ENCODE data around the gene KDM1A. TPM values are rescaled to one million over a fixed set of nuclear protein-coding genes. Genes with fewer than 3 reads are reported as not detected.

The KDM1A gene
- total and polyA plus RNA-seq, 9 of the 15 experiments (the other 6 are each of a cell fraction or from before 2014, with no cell fraction given) = 59.2 to 181 (median 168) TPM

DNA sequence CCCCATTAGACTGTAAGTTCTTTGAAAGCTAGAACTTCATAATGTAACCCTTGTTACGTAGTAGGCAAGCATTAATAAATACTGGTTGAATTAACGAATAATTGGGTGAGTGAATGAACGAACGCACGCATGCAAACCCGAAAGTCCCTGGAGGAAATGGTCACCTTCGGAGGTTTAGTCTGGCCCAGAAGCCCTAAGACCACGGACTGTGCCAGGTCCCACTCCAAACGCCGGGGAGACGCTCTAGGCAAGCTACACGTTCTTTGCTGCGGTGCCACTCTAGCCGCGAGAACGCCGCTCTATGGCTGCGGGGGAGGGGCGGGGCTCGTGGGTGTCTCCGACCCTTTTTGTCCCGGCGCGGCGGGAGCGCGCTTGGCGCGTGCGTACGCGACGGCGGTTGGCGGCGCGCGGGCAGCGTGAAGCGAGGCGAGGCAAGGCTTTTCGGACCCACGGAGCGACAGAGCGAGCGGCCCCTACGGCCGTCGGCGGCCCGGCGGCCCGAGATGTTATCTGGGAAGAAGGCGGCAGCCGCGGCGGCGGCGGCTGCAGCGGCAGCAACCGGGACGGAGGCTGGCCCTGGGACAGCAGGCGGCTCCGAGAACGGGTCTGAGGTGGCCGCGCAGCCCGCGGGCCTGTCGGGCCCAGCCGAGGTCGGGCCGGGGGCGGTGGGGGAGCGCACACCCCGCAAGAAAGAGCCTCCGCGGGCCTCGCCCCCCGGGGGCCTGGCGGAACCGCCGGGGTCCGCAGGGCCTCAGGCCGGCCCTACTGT, at the start of gene KDM1A (continued):
- TF ChIP-seq ZNF12 (CRISPR knock-in tag; IDR thresholded peaks at IDR 0.05) (no peak; the same call in 1 of the 2 replicates), HDAC3 (IDR thresholded peaks at IDR 0.05; ENCODE audit: borderline replicate concordance, partially characterized antibody) (no peak), PHB2 (IDR thresholded peaks at IDR 0.05; ENCODE audit: low read depth) (no peak), COPS2 (conservative IDR thresholded peaks at IDR 0.05) (no peak), CHD4 (IDR thresholded peaks at IDR 0.05; ENCODE audit: insufficient read depth, insufficient replicate concordance, low read depth, low read length, poor library complexity, severe bottlenecking) (no peak), RBBP5 (IDR thresholded peaks at IDR 0.05; ENCODE audit: borderline replicate concordance, insufficient read depth, low read length, poor library complexity, severe bottlenecking) (peak; percentile 95), CEBPZ (IDR thresholded peaks at IDR 0.05; ENCODE audit: borderline replicate concordance, low read depth, low read length) (no peak), RB1 (IDR thresholded peaks at IDR 0.05; ENCODE audit: low read depth) (peak; percentile 97), CHCHD3 (CRISPR knock-in tag; IDR thresholded peaks at IDR 0.05) (no peak), LCOR (CRISPR knock-in tag; IDR thresholded peaks at IDR 0.05) (peak; percentile 92), DACH1 (IDR thresholded peaks at IDR 0.05; ENCODE audit: partially characterized antibody) (no peak), PYGO2 (tag; IDR thresholded peaks at IDR 0.05) (no peak), ZNF830 (CRISPR knock-in tag; IDR thresholded peaks at IDR 0.05) (no peak), ETV1 (tag; conservative IDR thresholded peaks at IDR 0.05; ENCODE audit: low read depth) (no peak; the same call in 1 of the 2 replicates), YY1 (IDR thresholded peaks at IDR 0.05; ENCODE audit: borderline replicate concordance in 1 of 3, control insufficient read depth in 1 of 3, extremely low read depth in 1 of 3, insufficient read depth in 3 of 3, insufficient read length in 1 of 3, insufficient replicate concordance in 2 of 3, low read depth in 1 of 3, low read length in 2 of 3) (peak in 2 of 3 experiments; percentile 82 to 85), ZNF282 (CRISPR knock-in tag; IDR thresholded peaks at IDR 0.05) (peak; percentile 62; the same call in 1 of the 2 replicates), ZSCAN32 (CRISPR knock-in tag; IDR thresholded peaks at IDR 0.05) (no peak), NCOR1 (IDR thresholded peaks at IDR 0.05) (peak; percentile 80), ZNF780A (CRISPR knock-in tag; IDR thresholded peaks at IDR 0.05) (no peak)
- TF ChIP-seq, protein P1, sequence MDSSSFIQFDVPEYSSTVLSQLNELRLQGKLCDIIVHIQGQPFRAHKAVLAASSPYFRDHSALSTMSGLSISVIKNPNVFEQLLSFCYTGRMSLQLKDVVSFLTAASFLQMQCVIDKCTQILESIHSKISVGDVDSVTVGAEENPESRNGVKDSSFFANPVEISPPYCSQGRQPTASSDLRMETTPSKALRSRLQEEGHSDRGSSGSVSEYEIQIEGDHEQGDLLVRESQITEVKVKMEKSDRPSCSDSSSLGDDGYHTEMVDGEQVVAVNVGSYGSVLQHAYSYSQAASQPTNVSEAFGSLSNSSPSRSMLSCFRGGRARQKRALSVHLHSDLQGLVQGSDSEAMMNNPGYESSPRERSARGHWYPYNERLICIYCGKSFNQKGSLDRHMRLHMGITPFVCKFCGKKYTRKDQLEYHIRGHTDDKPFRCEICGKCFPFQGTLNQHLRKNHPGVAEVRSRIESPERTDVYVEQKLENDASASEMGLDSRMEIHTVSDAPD (CRISPR knock-in tag; IDR thresholded peaks at IDR 0.05) = no peak
- TF ChIP-seq, protein P2, sequence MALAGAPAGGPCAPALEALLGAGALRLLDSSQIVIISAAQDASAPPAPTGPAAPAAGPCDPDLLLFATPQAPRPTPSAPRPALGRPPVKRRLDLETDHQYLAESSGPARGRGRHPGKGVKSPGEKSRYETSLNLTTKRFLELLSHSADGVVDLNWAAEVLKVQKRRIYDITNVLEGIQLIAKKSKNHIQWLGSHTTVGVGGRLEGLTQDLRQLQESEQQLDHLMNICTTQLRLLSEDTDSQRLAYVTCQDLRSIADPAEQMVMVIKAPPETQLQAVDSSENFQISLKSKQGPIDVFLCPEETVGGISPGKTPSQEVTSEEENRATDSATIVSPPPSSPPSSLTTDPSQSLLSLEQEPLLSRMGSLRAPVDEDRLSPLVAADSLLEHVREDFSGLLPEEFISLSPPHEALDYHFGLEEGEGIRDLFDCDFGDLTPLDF (CRISPR knock-in tag; IDR thresholded peaks at IDR 0.05) = peak; percentile 95

Measured in K562 (cell line).